ENCODE results near the gene ZC3HAV1L. TPM values are rescaled to one million over a fixed set of nuclear protein-coding genes. Genes with fewer than 3 reads are reported as not detected.

The ZC3HAV1L gene
- polyA plus RNA-seq (2013, experiment 1 of 2) = 11.3 TPM
- polyA plus RNA-seq (2013, experiment 2 of 2) = 11.3 TPM

GRCh38 chr7:139035586-139036353, at the start of gene ZC3HAV1L:
Gene ZC3HAV1L (minus strand): TSS chr7:139036042. CDS start chr7:139036017, 25 bp downstream.
- Histone ChIP-seq H2BK5ac (ENCODE audit: low read depth, low read length, poor library complexity, severe bottlenecking) (no peak within 1 kb of the TSS), H2BK120ac (ENCODE audit: low read depth, low read length) (peak within 1 kb of the TSS; percentile 64), H3K4ac (ENCODE audit: low read depth in 1 of 2, low read length in 2 of 2) (peak within 1 kb of the TSS; percentile 91 to 99), H4K91ac (ENCODE audit: low read length) (peak within 1 kb of the TSS; percentile 96), H2AFZ (ENCODE audit: low read depth, low read length) (peak within 1 kb of the TSS; percentile 84), H2BK15ac (ENCODE audit: low read depth, poor library complexity, severe bottlenecking) (peak within 1 kb of the TSS; percentile 77), H3K9me3 (ENCODE audit: control insufficient read depth, low read length) (no peaks in the 10 kb centered on the region), H3K4me1 (ENCODE audit: control insufficient read depth, insufficient read depth, low read depth, low read length) (peaks cover 19% of the 10 kb centered on the region), H3K27ac (ENCODE audit: low read length, poor library complexity, severe bottlenecking) (no peak within 1 kb of the TSS), H3K4me3 (ENCODE audit: insufficient read depth in 1 of 2, low read depth in 1 of 2, low read length in 2 of 2) (peak within 1 kb of the TSS; percentile 83 to 93), H3K9ac (ENCODE audit: low read length) (peak within 1 kb of the TSS; percentile 87), H3K27me3 (ENCODE audit: control insufficient read depth in 1 of 2, insufficient read depth in 1 of 2, low read length in 2 of 2) (no peaks in the 10 kb centered on the region), H3K18ac (ENCODE audit: low read depth in 1 of 2, low read length in 2 of 2) (peak within 1 kb of the TSS; percentile 99 to 100), H2AK5ac (ENCODE audit: low read length, severe bottlenecking) (peak within 1 kb of the TSS; percentile 16), H3K79me1 (replicated peaks; ENCODE audit: low read length, poor library complexity, severe bottlenecking) (peaks cover 5% of the 10 kb centered on the region), H4K8ac (ENCODE audit: low read length) (peak within 1 kb of the TSS; percentile 98), H3K14ac (ENCODE audit: low read length in 2 of 2) (peak within 1 kb of the TSS; percentile 9 to 100), H3K4me2 (ENCODE audit: low read length, poor library complexity, severe bottlenecking) (peak within 1 kb of the TSS; percentile 93), H3K23ac (ENCODE audit: low read length in 2 of 2) (peak within 1 kb of the TSS in 1 of 2 experiments; percentile 100), H2BK12ac (ENCODE audit: low read length in 2 of 2) (peak within 1 kb of the TSS in 1 of 2 experiments; percentile 97), H3K36me3 (ENCODE audit: control insufficient read depth in 1 of 2, insufficient read depth in 2 of 2, low read depth in 1 of 2, low read length in 2 of 2) (peaks cover 11 to 26% of the 10 kb centered on the region in 2 experiments)
- WGBS = 2% methylated on average over 78 of the region's 82 CpGs
- peak; percentile 77 for DNase-seq

- Histone ChIP-seq H3K23ac (ENCODE audit: low read length in 2 of 2) (no peak overlapping the region), H3K4me1 (ENCODE audit: control insufficient read depth, insufficient read depth, low read depth, low read length) (no peaks in the 10 kb centered on the region), H4K91ac (ENCODE audit: low read length) (no peak overlapping the region), H3K14ac (ENCODE audit: low read length in 2 of 2) (no peak overlapping the region), H3K4me2 (ENCODE audit: low read length, poor library complexity, severe bottlenecking) (no peak overlapping the region), H3K36me3 (ENCODE audit: control insufficient read depth in 1 of 2, insufficient read depth in 2 of 2, low read depth in 1 of 2, low read length in 2 of 2) (peaks cover 18 to 92% of the 10 kb centered on the region in 2 experiments), H2BK15ac (ENCODE audit: low read depth, poor library complexity, severe bottlenecking) (no peak overlapping the region), H3K9me3 (ENCODE audit: control insufficient read depth, low read length) (no peaks in the 10 kb centered on the region), H2AFZ (ENCODE audit: low read depth, low read length) (no peak overlapping the region), H2BK120ac (ENCODE audit: low read depth, low read length) (no peak overlapping the region), H2BK12ac (ENCODE audit: low read length in 2 of 2) (no peak overlapping the region), H2BK5ac (ENCODE audit: low read depth, low read length, poor library complexity, severe bottlenecking) (no peak overlapping the region), H4K8ac (ENCODE audit: low read length) (no peak overlapping the region), H3K27me3 (ENCODE audit: control insufficient read depth in 1 of 2, insufficient read depth in 1 of 2, low read length in 2 of 2) (no peaks in the 10 kb centered on the region), H2AK5ac (ENCODE audit: low read length, severe bottlenecking) (no peak overlapping the region), H3K4ac (ENCODE audit: low read depth in 1 of 2, low read length in 2 of 2) (no peak overlapping the region), H3K4me3 (ENCODE audit: insufficient read depth in 1 of 2, low read depth in 1 of 2, low read length in 2 of 2) (no peak overlapping the region), H3K18ac (ENCODE audit: low read depth in 1 of 2, low read length in 2 of 2) (no peak overlapping the region), H3K27ac (ENCODE audit: low read length, poor library complexity, severe bottlenecking) (no peak overlapping the region), H3K9ac (ENCODE audit: low read length) (no peak overlapping the region), H3K79me1 (replicated peaks; ENCODE audit: low read length, poor library complexity, severe bottlenecking) (peaks cover 25% of the 10 kb centered on the region)
- WGBS = 96% methylated on average over 5 of the region's 5 CpGs
- no peak for DNase-seq
These were observed 48.9 kb upstream of the ZC3HAV1L start for GRCh38 chr7:139084709-139085108.

GRCh38 chr7:139081584-139081983, 45.7 kb upstream of the ZC3HAV1L start:
- Histone ChIP-seq H2BK120ac (ENCODE audit: low read depth, low read length) (no peak overlapping the region), H3K9ac (ENCODE audit: low read length) (no peak overlapping the region), H2BK12ac (ENCODE audit: low read length in 2 of 2) (no peak overlapping the region), H2AFZ (ENCODE audit: low read depth, low read length) (no peak overlapping the region), H3K23ac (ENCODE audit: low read length in 2 of 2) (no peak overlapping the region), H3K36me3 (ENCODE audit: control insufficient read depth in 1 of 2, insufficient read depth in 2 of 2, low read depth in 1 of 2, low read length in 2 of 2) (peaks cover 22 to 93% of the 10 kb centered on the region in 2 experiments), H3K4me3 (ENCODE audit: insufficient read depth in 1 of 2, low read depth in 1 of 2, low read length in 2 of 2) (no peak overlapping the region), H3K27ac (ENCODE audit: low read length, poor library complexity, severe bottlenecking) (no peak overlapping the region), H3K4me2 (ENCODE audit: low read length, poor library complexity, severe bottlenecking) (no peak overlapping the region), H3K79me1 (replicated peaks; ENCODE audit: low read length, poor library complexity, severe bottlenecking) (peaks cover 19% of the 10 kb centered on the region), H3K4me1 (ENCODE audit: control insufficient read depth, insufficient read depth, low read depth, low read length) (peaks cover 2% of the 10 kb centered on the region), H3K27me3 (ENCODE audit: control insufficient read depth in 1 of 2, insufficient read depth in 1 of 2, low read length in 2 of 2) (no peaks in the 10 kb centered on the region), H4K91ac (ENCODE audit: low read length) (no peak overlapping the region), H2AK5ac (ENCODE audit: low read length, severe bottlenecking) (no peak overlapping the region), H3K18ac (ENCODE audit: low read depth in 1 of 2, low read length in 2 of 2) (no peak overlapping the region), H3K9me3 (ENCODE audit: control insufficient read depth, low read length) (no peaks in the 10 kb centered on the region), H2BK5ac (ENCODE audit: low read depth, low read length, poor library complexity, severe bottlenecking) (no peak overlapping the region), H3K14ac (ENCODE audit: low read length in 2 of 2) (no peak overlapping the region), H2BK15ac (ENCODE audit: low read depth, poor library complexity, severe bottlenecking) (no peak overlapping the region), H3K4ac (ENCODE audit: low read depth in 1 of 2, low read length in 2 of 2) (no peak overlapping the region), H4K8ac (ENCODE audit: low read length) (no peak overlapping the region)
- no peak for DNase-seq

GRCh38 chr7:139080905-139081304, 45.1 kb upstream of the ZC3HAV1L start:
- no peak for DNase-seq
- no peak overlapping the region for H2AFZ ChIP-seq (ENCODE audit: low read depth, low read length)
- no peak overlapping the region for H3K4me3 ChIP-seq (ENCODE audit: insufficient read depth in 1 of 2, low read depth in 1 of 2, low read length in 2 of 2)
- H3K79me1 ChIP-seq (replicated peaks; ENCODE audit: low read length, poor library complexity, severe bottlenecking) = peaks cover 17% of the 10 kb centered on the region
- no peak overlapping the region for H2BK12ac ChIP-seq (ENCODE audit: low read length in 2 of 2)
- H3K9me3 ChIP-seq (ENCODE audit: control insufficient read depth, low read length) = no peaks in the 10 kb centered on the region
- no peak overlapping the region for H3K9ac ChIP-seq (ENCODE audit: low read length)
- no peak overlapping the region for H3K23ac ChIP-seq (ENCODE audit: low read length in 2 of 2)
- H3K27me3 ChIP-seq (ENCODE audit: control insufficient read depth in 1 of 2, insufficient read depth in 1 of 2, low read length in 2 of 2) = no peaks in the 10 kb centered on the region
- H3K4ac ChIP-seq (ENCODE audit: low read depth in 1 of 2, low read length in 2 of 2) = no peak overlapping the region
- H3K18ac ChIP-seq (ENCODE audit: low read depth in 1 of 2, low read length in 2 of 2) = no peak overlapping the region
- no peak overlapping the region for H2BK5ac ChIP-seq (ENCODE audit: low read depth, low read length, poor library complexity, severe bottlenecking)
- H4K91ac ChIP-seq (ENCODE audit: low read length) = no peak overlapping the region
- no peak overlapping the region for H4K8ac ChIP-seq (ENCODE audit: low read length)
- H3K14ac ChIP-seq (ENCODE audit: low read length in 2 of 2) = no peak overlapping the region
- peaks cover 22 to 93% of the 10 kb centered on the region in 2 experiments for H3K36me3 ChIP-seq (ENCODE audit: control insufficient read depth in 1 of 2, insufficient read depth in 2 of 2, low read depth in 1 of 2, low read length in 2 of 2)
- peaks cover 2% of the 10 kb centered on the region for H3K4me1 ChIP-seq (ENCODE audit: control insufficient read depth, insufficient read depth, low read depth, low read length)
- H2BK120ac ChIP-seq (ENCODE audit: low read depth, low read length) = no peak overlapping the region
- H3K4me2 ChIP-seq (ENCODE audit: low read length, poor library complexity, severe bottlenecking) = no peak overlapping the region
- no peak overlapping the region for H2BK15ac ChIP-seq (ENCODE audit: low read depth, poor library complexity, severe bottlenecking)
- 98% methylated on average over 8 of the region's 8 CpGs for WGBS
- H3K27ac ChIP-seq (ENCODE audit: low read length, poor library complexity, severe bottlenecking) = no peak overlapping the region
- no peak overlapping the region for H2AK5ac ChIP-seq (ENCODE audit: low read length, severe bottlenecking)

Measured in mesenchymal stem cell (in vitro differentiated cells and primary cell).